C4-2B (cell line): ENCODE results near the gene PARP16.

ENCODE experiments used
- H3K27ac ChIP-seq: fragments of 450-650 bp; 2 replicates; pipeline ENCODE4 v1.5.1; 2017
- ZFX ChIP-seq: fragments of 450-650 bp; IDR thresholded peaks from 2 replicates; pipeline ENCODE4 v1.6.1; 2017
- TF ChIP-seq, protein P1 (sequence below): fragments of 450-650 bp; conservative IDR thresholded peaks from 2 replicates; pipeline ENCODE4 v1.5.1; 2017; ENCODE audit warnings: mild to moderate bottlenecking

The PARP16 gene

DNA sequence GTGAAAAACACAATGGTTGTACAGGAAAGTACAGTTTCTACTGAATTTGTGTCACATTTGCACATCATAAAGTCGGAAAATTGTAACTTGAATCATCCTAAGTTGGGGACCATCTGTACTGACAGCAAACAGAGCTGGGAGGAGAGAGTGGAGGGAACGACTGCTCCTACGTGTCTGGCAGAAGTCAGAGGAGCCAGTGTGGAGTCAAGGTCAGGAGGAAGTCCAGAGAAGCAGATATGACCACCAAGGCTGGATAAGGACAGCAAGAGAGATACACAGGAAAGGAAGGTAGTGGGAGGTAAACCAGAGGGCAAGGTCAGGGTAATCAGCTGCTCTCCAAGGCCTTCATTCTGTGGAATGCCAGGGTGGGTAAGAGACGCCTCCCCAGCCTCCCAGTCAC, 72.7 kb downstream of the PARP16 start:
- TF ChIP-seq, protein P1, sequence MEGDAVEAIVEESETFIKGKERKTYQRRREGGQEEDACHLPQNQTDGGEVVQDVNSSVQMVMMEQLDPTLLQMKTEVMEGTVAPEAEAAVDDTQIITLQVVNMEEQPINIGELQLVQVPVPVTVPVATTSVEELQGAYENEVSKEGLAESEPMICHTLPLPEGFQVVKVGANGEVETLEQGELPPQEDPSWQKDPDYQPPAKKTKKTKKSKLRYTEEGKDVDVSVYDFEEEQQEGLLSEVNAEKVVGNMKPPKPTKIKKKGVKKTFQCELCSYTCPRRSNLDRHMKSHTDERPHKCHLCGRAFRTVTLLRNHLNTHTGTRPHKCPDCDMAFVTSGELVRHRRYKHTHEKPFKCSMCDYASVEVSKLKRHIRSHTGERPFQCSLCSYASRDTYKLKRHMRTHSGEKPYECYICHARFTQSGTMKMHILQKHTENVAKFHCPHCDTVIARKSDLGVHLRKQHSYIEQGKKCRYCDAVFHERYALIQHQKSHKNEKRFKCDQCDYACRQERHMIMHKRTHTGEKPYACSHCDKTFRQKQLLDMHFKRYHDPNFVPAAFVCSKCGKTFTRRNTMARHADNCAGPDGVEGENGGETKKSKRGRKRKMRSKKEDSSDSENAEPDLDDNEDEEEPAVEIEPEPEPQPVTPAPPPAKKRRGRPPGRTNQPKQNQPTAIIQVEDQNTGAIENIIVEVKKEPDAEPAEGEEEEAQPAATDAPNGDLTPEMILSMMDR = no peak
- TF ChIP-seq ZFX = 0 out of 2 replicates have a peak, but pooled peaks have one; percentile 7
- no peak overlapping the region for H3K27ac ChIP-seq

DNA sequence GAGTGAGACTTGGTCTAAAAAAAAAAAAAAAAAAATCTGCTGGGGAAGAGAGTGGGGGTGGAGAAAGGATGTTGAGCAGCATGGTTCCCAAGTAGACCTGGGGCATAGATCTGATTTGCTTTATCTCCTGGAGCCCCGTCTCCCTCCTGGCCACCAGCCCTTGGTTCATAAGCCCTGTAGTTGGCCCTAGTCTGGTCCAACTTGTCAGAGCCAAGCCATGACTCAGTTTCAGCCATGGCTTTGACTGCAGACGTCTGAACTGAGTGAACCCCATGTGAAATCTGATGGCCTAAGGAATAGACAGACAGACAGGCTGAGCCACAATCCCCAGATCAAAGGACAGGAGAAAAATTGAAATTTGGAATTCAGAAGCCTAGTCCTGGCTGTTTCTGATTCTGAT, 73.4 kb downstream of the PARP16 start:
- H3K27ac ChIP-seq = no peak overlapping the region
- TF ChIP-seq, protein P1 = no peak
- no peak for TF ChIP-seq ZFX

DNA sequence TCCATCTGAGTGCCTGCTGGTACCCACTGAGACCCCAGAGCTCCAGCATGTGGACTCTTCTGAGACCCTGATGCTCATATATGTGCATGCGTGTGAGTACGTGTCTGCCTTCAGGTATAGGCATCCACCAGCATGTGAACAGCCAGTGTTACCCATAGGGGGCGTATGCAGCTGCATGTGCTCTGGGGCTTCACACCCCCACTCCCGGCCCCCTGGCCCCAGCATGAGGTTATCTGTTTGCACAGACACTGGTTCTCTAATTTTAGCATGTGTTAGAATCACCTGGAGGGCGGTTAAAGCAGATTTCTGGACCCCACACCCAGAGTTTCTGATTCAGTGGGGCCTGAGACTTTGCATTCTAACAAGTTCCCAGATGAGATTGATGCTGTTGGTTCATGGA, 74.6 kb downstream of the PARP16 start:
- TF ChIP-seq, protein P1 = no peak; the same call in 1 of the 2 replicates
- TF ChIP-seq ZFX = no peak
- no peak overlapping the region for H3K27ac ChIP-seq

DNA sequence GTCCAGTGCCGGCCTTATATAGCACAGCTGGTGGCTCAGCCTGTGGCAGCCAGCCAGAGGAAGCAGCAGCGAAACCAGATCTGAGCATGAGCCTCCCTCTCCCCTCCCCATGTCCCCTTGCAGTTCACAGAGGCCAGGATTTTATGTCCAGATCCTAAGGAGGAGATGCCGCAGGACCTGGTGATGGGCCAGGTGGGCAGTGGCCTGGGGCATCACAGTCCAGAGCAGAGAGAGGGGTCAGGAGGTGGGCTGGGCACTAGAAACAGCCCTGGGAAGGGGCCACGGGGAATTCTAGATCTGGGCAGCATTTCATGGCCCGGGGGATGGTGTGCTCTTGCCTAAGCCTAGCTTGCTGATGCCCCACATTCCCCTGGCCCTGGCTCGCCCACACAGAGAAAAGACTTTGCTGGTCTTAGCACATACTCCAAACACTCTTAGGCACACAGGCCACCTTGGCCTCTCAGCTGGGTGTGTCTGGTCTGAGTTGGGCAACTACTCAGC, 75.2 kb downstream of the PARP16 start:
- no peak overlapping the region for H3K27ac ChIP-seq
- TF ChIP-seq ZFX = no peak
- TF ChIP-seq, protein P1 = no peak

DNA sequence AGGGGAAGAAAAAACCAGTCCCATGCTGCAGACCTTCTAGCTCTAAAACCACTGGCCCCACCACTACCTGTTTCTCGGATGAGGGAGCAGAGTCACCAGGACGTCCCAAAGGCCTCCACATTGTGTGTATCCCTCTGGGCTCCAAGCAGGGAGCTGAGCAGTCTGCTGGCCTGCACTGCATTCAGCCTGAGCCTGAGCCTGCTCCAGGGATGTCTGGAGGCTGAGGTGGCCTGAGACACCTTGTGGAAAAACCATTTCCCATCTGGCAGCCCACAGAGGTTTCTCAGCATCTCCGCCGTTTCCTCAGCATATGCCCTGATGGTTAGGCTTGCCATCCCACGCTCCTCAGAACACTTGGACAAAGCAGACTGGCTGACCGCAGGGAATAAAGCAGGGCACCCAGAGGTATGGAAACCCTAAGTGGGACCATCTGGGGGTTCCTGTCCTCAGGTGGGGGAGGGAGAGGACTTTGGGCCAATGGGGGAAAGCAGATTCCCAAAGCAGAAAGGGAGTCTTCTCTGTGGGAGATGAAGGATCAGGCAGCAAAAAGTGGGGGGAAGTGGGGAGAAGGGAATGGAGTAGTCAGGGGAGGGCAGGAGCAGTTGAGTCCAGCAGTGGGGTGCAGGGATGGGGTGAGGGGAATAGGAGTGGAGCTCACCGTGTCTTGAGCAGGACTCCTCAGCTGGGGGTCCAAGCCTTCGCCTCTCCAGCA, 75.8 kb downstream of the PARP16 start, which contains the start of gene CILP:
Gene CILP, minus strand, starts transcription at position 704 of the 712 bp plus-strand sequence. CDS start 1,718 bp downstream, outside the sequence.
- no peak within 1 kb of the TSS for H3K27ac ChIP-seq
- TF ChIP-seq, protein P1 = no peak
- TF ChIP-seq ZFX = no peak

DNA sequence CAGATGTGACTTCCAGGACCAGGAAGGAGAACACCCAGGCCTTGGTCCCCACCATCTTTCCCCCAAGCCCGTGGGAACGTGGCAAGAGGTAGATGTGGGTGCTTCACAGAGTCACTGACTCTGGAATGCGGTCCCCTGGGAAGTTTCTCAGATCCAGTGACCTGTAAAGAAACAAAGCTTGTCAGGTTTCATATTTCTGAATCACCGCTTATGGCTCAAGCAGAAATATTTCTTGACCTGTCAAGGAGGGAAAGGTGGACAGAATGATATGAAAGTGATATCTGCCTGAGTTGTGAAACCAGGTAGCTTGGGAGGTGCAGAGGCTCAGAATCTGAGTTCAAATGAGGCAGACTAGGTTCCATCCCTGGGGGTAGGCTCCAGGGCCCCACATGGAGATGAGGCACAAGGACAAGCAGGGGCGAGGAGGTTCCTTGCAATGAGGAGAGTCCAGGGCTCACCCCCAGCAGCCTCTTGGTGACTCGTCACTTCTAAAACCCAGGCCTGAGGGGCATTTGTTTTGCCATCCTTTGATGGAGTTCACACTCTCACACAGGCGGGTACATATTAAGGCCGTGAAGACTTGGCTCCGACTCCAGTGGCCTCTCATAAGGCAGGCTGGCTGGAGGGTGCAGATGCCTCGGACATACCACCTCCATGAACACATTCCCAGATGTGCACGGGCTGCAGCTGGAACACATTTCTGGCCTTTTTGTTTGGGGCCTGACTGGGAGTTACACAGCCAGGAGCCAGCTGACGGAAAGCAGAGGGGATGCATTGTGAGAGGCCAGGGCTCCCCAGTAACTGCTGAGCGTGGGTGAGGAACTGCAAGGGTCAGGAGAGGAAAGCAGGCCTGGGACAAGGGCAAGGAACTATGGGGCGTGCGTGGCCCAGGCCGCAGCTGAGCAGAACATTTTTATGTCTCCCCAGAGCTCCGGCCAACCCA, 76.7 kb downstream of the PARP16 start:
- TF ChIP-seq, protein P1 = no peak
- no peak for TF ChIP-seq ZFX
- H3K27ac ChIP-seq = no peak overlapping the region

DNA sequence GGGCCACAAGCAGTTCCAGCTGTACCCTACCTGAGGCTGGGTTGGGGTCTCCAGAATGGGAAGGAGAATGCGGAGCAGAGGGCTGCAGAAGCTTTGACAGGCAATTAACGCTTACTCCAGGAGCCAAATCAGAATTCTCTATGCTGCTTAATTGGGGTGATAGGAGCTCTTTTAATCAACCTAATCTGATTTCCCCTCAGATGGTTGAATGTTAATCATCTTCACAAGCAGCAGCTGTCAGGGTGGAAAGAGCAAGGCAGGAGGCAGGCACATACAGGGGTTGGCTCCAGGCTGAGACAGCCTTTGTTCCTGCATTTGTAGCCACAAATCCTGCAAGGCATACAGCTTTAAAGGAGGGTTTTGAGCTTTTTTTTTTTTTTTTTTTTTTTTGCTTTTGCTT, 78.0 kb downstream of the PARP16 start:
- no peak overlapping the region for H3K27ac ChIP-seq
- TF ChIP-seq, protein P1 = no peak
- no peak for TF ChIP-seq ZFX
